ENCODE measurements around the gene CRTAC1. TPM values are rescaled to one million over a fixed set of nuclear protein-coding genes. Genes with fewer than 3 reads are reported as not detected.
A peak's percentile ranks its signal among the peaks of the same experiment; 100 is the strongest.

Gene CRTAC1
- total and polyA plus RNA-seq, 12 donors, result 0.22 to 12.4 (median 1.4) TPM

- peak; percentile 13 to 72 (median 48) for ATAC-seq
- Histone ChIP-seq H3K4me1 (peaks cover 0 to 21% (median 10%) of the 10 kb centered on the region in 9 donors), H3K27me3 (peaks cover 0 to 25% (median 20%) of the 10 kb centered on the region in 7 donors), H3K27ac (no peak overlapping the region), H3K4me3 (no peak overlapping the region), H3K36me3 (no peaks in the 10 kb centered on the region), H3K9me3 (no peaks in the 10 kb centered on the region)
- intact Hi-C loops (cut with DNase I), result loop anchor here in 6 of 10 donors (2.0 to 10.0 kb wide), 5 partner anchors 131 to 291 kb away; no protein-coding TSS in a partner anchor
- peak; percentile 75 to 92 (median 86) for TF ChIP-seq CTCF (IDR thresholded peaks at IDR 0.05)
- WGBS, 2 donors, result 19 to 20% methylated on average over 6 of the region's 6 CpGs
- peak; percentile 24 to 41 for DNase-seq
These were observed 15.5 kb upstream of the CRTAC1 start for GRCh38 chr10:98045785-98046389.

GRCh38 chr10:98041352-98042043 lies 11.1 kb upstream of the CRTAC1 start:
- peak; percentile 47 to 51 for DNase-seq
- intact Hi-C loops (cut with DNase I), result loop anchor here in 9 of 10 donors (1.0 to 10.0 kb wide), 11 partner anchors 124 to 287 kb away; no protein-coding TSS in a partner anchor
- Histone ChIP-seq H3K27me3 (peaks cover 0 to 67% (median 56%) of the 10 kb centered on the region in 7 donors), H3K27ac (no peak overlapping the region), H3K36me3 (no peaks in the 10 kb centered on the region), H3K4me3 (no peak overlapping the region), H3K9me3 (no peaks in the 10 kb centered on the region), H3K4me1 (peaks cover 0 to 11% (median 0%) of the 10 kb centered on the region in 9 donors)
- TF ChIP-seq CTCF (IDR thresholded peaks at IDR 0.05), result peak in 8 of 9 donors; percentile 31 to 74 (median 69)
- WGBS, 2 donors, result 20 to 21% methylated on average over 7 of the region's 7 CpGs
- peak in 6 of 8 donors; percentile 16 to 63 (median 50) for ATAC-seq

- WGBS, 2 donors, result 60 to 62% methylated on average over 10 of the region's 10 CpGs
- intact Hi-C loops (cut with DNase I), result loop anchor here (2.0 to 10.0 kb wide), 9 partner anchors 123 to 285 kb away; no protein-coding TSS in a partner anchor
- peaks cover 0 to 84% (median 68%) of the 10 kb centered on the region in 7 donors for H3K27me3 ChIP-seq
- H3K4me3 ChIP-seq, result no peak overlapping the region
- no peak overlapping the region for H3K27ac ChIP-seq
- DNase-seq (no peak), ATAC-seq (peak in 2 of 8 donors; percentile 32 to 45)
- H3K4me1 ChIP-seq, result no peaks in the 10 kb centered on the region
- no peaks in the 10 kb centered on the region for H3K36me3 ChIP-seq
- TF ChIP-seq CTCF (IDR thresholded peaks at IDR 0.05), result no peak
- no peaks in the 10 kb centered on the region for H3K9me3 ChIP-seq
These were observed 9.4 kb upstream of the CRTAC1 start for GRCh38 chr10:98039690-98040381.

GRCh38 chr10:98038288-98038687 lies 7.9 kb upstream of the CRTAC1 start:
- WGBS, 2 donors, result 10 to 17% methylated on average over 20 of the region's 20 CpGs
- intact Hi-C loops (cut with DNase I), result loop anchor here in 2 of 10 donors (5.0 to 10.0 kb wide), 2 partner anchors 121 to 273 kb away; no protein-coding TSS in a partner anchor
- Histone ChIP-seq H3K27ac (no peak overlapping the region), H3K27me3 (peaks cover 0 to 99% (median 63%) of the 10 kb centered on the region in 7 donors), H3K4me3 (no peak overlapping the region), H3K4me1 (no peaks in the 10 kb centered on the region), H3K36me3 (no peaks in the 10 kb centered on the region), H3K9me3 (no peaks in the 10 kb centered on the region)
- no peak for TF ChIP-seq CTCF (IDR thresholded peaks at IDR 0.05)
- no peak for ATAC-seq
- DNase-seq, result no peak
